PC-9 (cell line): Measurements from ENCODE around the gene PLCG2. TPM values are rescaled to one million over a fixed set of nuclear protein-coding genes. Genes with fewer than 3 reads are reported as not detected.

Source experiments
- BruUV-seq: library from RNA; stranded (reverse); fragments of 400-500 nt; replicated peaks from 2 replicates; lab custom pipeline; 2021; lab: Mats Ljungman, UMichigan
- CTCF ChIA-PET: fragments of 300-600 bp; sonication (Branson Sonifier 250); formaldehyde crosslinking; loops from one replicate; lab custom pipeline; 2022; ENCODE audit warnings: antibody characterized with exemption; lab: Charles Lee
- POLR2A ChIA-PET: fragments of 300-600 bp; sonication (Branson Sonifier 250); formaldehyde crosslinking; loops from one replicate; lab custom pipeline; 2022; ENCODE audit warnings: antibody characterized with exemption; ENCODE audit not compliant: unreplicated experiment; lab: Charles Lee
- DNase-seq, 2 experiments: peaks; one replicate each; pipeline versions ENCODE4 v3.0.0 to v3.0.0-alpha.2; 2015 to 2022; ENCODE audit warnings: mixed read lengths in 1 of 2
- H2AFZ ChIP-seq: fragments of 200-600 bp; sonication (generic); 2 replicates; pipeline ENCODE4 v1.8.1; 2017; ENCODE audit warnings: antibody characterized with exemption
- H3F3A ChIP-seq: fragments of 200-600 bp; sonication (generic); 2 replicates; pipeline ENCODE4 v1.8.1; 2017; ENCODE audit warnings: antibody characterized with exemption, mild to moderate bottlenecking, low read depth; ENCODE audit not compliant: insufficient read depth
- H3K27ac ChIP-seq: fragments of 200-600 bp; sonication (generic); 2 replicates; pipeline ENCODE4 v1.6.1; 2016; ENCODE audit warnings: mixed run types
- H3K27me3 ChIP-seq: fragments of 200-600 bp; sonication (generic); 2 replicates; pipeline ENCODE4 v1.6.1; 2016; ENCODE audit warnings: low read depth, mixed run types; ENCODE audit not compliant: insufficient read depth
- H3K36me3 ChIP-seq: fragments of 200-600 bp; sonication (generic); 2 replicates; pipeline ENCODE4 v1.6.1; 2016; ENCODE audit warnings: low read depth, mixed run types
- H3K4me1 ChIP-seq: fragments of 200-600 bp; sonication (generic); replicated peaks from 2 replicates; pipeline ENCODE4 v1.6.1; 2016; ENCODE audit warnings: mixed run types; ENCODE audit not compliant: insufficient read depth
- H3K4me2 ChIP-seq: fragments of 200-600 bp; sonication (generic); 2 replicates; pipeline ENCODE4 v1.6.1; 2017; ENCODE audit warnings: mixed run types
- H3K4me3 ChIP-seq: fragments of 200-600 bp; sonication (generic); 2 replicates; pipeline ENCODE4 v1.6.1; 2016; ENCODE audit warnings: mixed run types
- H3K79me2 ChIP-seq: fragments of 200-600 bp; sonication (generic); 2 replicates; pipeline ENCODE4 v1.6.1; 2017; ENCODE audit warnings: low read depth, mixed run types
- H3K9me2 ChIP-seq: fragments of 200-600 bp; sonication (generic); 2 replicates; pipeline ENCODE4 v1.8.1; 2017; ENCODE audit warnings: mild to moderate bottlenecking; ENCODE audit not compliant: insufficient read depth
- H3K9me3 ChIP-seq: fragments of 200-600 bp; sonication (generic); 2 replicates; pipeline ENCODE4 v1.8.1; 2016; ENCODE audit warnings: low read depth; ENCODE audit not compliant: insufficient read depth
- H4K20me1 ChIP-seq: fragments of 200-600 bp; sonication (generic); 2 replicates; pipeline ENCODE4 v1.8.1; 2017; ENCODE audit not compliant: insufficient read depth
- EZH2 ChIP-seq: fragments of 200-600 bp; sonication (generic); IDR thresholded peaks from 2 replicates; pipeline ENCODE4 v1.8.0; 2017; ENCODE audit warnings: antibody characterized with exemption, low read depth
- intact Hi-C: fragments of 100-400 bp; cut with micrococcal nuclease; formaldehyde crosslinking; loops from one replicate; pipeline ENCODE4 v1.10.0; 2022; ENCODE audit not compliant: unreplicated experiment
- total RNA-seq: library from RNA; stranded (reverse); gene quantifications from 2 replicates; pipeline ENCODE4 v1.2.3, GENCODE V29; 2021
- TF ChIP-seq, protein P1 (sequence below): fragments of 200-600 bp; sonication (generic); conservative IDR thresholded peaks from 2 replicates; pipeline ENCODE4 v1.6.1; 2017; ENCODE audit warnings: mixed run types, antibody characterized with exemption, mild to moderate bottlenecking, moderate library complexity

The PLCG2 gene
- total RNA-seq, 1 experiment from 2014 or later: 10.8 TPM

DNA sequence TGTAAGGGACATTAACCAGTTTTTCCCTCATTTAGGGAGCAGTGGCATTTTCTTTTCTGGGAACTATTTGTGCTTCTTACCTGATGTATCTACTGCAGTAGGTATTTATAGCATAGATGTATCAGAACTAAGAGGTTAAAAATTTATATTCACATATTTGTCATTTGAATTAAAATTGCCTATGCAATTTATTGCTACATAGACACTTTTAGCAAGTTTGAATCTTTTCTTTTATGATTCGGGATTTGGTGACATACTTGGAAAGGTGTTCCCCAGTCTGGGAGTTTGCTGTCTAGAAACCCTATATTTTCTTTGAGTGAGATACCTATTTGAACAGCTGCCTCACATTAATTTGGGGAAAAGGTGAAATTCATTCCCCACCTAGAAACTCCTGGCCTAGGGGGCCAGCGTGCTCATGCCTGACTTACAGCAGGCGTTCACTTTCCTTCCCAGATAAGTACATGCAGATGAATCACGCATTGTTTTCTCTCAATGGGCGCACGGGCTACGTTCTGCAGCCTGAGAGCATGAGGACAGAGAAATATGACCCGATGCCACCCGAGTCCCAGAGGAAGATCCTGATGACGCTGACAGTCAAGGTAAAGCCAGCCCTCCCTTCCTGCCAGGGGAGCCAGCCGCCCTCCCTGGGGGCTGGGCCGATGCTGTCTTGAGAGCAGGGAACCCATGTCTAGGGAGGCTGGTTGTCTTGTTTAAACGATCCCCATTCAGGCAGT is 158.4 kb downstream of the PLCG2 start:
- DNase-seq: no peak
- intact Hi-C loops: no loop called here
- Histone ChIP-seq H3K9me3 (no peaks in the 10 kb centered on the region), H3K27me3 (no peaks in the 10 kb centered on the region), H3K4me2 (no peak overlapping the region), H3K9me2 (no peaks in the 10 kb centered on the region), H3K27ac (no peak overlapping the region), H3K79me2 (no peaks in the 10 kb centered on the region), H3F3A (no peaks in the 10 kb centered on the region), H4K20me1 (no peaks in the 10 kb centered on the region), H3K4me1 (no peaks in the 10 kb centered on the region), H2AFZ (no peak overlapping the region), H3K36me3 (no peaks in the 10 kb centered on the region), H3K4me3 (no peak overlapping the region)
- ChIA-PET POLR2A (no interaction called here), CTCF (no interaction called here)
- BruUV-seq: no TSS peak
- TF ChIP-seq, protein P1, sequence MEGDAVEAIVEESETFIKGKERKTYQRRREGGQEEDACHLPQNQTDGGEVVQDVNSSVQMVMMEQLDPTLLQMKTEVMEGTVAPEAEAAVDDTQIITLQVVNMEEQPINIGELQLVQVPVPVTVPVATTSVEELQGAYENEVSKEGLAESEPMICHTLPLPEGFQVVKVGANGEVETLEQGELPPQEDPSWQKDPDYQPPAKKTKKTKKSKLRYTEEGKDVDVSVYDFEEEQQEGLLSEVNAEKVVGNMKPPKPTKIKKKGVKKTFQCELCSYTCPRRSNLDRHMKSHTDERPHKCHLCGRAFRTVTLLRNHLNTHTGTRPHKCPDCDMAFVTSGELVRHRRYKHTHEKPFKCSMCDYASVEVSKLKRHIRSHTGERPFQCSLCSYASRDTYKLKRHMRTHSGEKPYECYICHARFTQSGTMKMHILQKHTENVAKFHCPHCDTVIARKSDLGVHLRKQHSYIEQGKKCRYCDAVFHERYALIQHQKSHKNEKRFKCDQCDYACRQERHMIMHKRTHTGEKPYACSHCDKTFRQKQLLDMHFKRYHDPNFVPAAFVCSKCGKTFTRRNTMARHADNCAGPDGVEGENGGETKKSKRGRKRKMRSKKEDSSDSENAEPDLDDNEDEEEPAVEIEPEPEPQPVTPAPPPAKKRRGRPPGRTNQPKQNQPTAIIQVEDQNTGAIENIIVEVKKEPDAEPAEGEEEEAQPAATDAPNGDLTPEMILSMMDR: no peak
- no peak for TF ChIP-seq EZH2

DNA sequence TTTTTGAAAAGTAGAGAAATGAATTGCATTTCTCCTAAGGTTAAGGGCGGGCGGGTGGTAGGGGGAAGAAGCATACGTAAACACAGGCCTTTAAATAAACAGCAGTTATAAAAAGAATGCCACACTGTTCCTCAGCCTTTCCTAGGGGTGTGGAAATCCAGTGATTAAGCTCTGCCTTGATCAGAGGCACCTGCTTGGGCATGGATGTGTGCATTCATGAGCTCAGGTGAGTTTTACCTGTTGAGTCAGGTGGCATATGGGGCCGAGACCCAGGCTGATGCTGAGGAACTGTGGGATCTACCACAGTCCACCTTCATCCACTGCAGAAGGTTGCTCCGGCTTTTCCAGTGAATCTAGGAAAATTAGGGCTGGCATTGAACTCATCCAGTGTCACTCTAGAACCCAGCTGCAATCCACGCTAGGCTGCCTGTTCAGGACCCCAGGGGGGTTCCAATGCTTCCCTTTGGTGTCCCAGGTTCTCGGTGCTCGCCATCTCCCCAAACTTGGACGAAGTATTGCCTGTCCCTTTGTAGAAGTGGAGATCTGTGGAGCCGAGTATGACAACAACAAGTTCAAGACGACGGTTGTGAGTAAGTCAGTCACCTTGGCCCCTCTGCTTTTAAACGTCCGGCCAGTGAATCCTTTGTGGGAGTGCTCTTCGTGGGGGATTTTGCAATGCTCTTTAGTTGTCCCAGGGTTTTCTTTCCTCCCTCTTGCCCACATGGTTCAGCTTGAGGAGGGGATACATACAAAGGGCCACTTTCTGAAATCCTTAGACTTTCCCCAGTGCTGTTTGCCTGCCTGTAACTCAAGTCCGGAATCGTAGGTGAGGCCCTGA is 159.5 kb downstream of the PLCG2 start:
- Histone ChIP-seq H3K9me3 (no peaks in the 10 kb centered on the region), H3K27ac (no peak overlapping the region)
- intact Hi-C loops: no loop called here

More for the DNA sequence above, 159.5 kb downstream of the PLCG2 start:
- Histone ChIP-seq H3F3A (no peaks in the 10 kb centered on the region), H3K9me2 (no peaks in the 10 kb centered on the region), H4K20me1 (no peaks in the 10 kb centered on the region), H3K4me3 (no peak overlapping the region), H3K27me3 (no peaks in the 10 kb centered on the region), H2AFZ (no peak overlapping the region), H3K79me2 (no peaks in the 10 kb centered on the region), H3K36me3 (no peaks in the 10 kb centered on the region), H3K4me2 (no peak overlapping the region), H3K4me1 (no peaks in the 10 kb centered on the region)
- no TSS peak for BruUV-seq
- CTCF ChIA-PET: no interaction called here
- TF ChIP-seq, protein P1: no peak
- no peak for TF ChIP-seq EZH2
- no peak for DNase-seq
- POLR2A ChIA-PET: no interaction called here
